ENCODE measurements around the gene EIPR1.

GRCh38 chr2:3289526-3289925 is 88.1 kb downstream of the EIPR1 start:
- no peak for TF ChIP-seq CTCF (optimal IDR thresholded peaks at IDR 0.05 in 1 of 3, IDR thresholded peaks at IDR 0.05 in 1 of 3, conservative IDR thresholded peaks at IDR 0.05 in 1 of 3; ENCODE audit: extremely low read depth in 1 of 3, insufficient read depth in 2 of 3, low read length in 3 of 3)
- no peak for TF ChIP-seq EZH2 (IDR thresholded peaks at IDR 0.05; ENCODE audit: low read length)
